Medulla oblongata (tissue), 1 donor: Measurements from ENCODE around the gene EIF4B.
"Not testable (repeated sequence)": the region's sequence is repeated elsewhere in the genome, so short reads cannot be mapped to it uniquely, and the experiment has no call there.

ENCODE experiments used
- DNase-seq: peaks from one replicate; pipeline ENCODE4 v3.0.0-alpha.2; 2015; ENCODE audit errors: extremely low spot score

The EIF4B gene

DNA sequence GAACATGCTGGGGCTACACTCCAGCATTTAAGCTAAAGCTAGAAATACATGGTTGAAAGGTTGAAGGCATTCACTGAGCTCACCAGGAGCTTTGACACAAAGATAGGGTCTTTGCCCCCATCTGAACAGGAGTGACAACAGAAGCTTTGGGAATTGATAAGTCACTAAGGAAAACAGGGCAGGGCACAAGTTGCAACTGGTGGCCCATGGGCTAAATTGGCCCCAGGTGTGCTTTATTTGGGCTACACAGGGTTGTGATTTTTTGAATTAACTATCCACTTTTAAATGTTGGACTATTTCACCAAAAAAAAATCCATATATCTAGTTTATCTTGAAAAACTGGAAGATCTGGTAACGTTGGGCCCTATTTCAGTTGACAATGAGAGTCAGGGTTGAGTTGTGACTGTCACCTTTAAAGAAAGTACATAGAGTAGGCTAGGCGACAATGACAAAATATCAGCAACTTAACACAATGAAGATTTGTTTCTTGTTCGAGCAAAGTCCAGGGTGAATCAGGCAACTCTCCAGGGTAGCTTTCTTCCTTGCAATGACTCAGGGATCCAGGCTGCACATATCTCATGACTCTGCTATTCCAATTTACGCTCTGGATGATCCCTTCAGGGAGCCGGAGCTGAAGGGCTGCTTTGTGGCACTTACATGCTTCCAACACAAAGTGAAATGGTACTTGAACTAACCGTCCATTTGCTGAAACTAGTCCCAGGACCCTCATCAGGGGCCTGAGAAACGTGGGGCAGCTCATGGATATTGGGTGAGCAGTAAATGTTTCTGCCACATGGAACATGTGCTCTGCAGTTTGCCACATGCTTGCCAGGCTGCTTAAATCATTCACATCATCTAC is 13.3 kb upstream of the EIF4B start:
- no peak for DNase-seq

DNA sequence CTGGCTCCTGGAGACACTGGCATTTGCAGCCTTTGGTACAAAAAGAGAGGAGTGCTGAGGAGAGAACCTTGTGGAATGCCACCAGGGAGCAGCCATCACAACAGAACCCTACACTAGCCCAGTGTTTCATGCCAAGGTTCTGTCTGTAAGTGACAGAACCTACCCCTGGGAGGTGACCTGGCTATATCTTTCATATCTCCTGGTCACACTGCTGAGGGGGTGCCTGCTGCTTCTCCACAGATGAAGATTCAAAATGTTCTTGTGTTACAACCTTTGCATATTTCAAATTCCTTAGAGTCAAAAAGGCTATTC is 12.7 kb upstream of the EIF4B start:
- no peak for DNase-seq

DNA sequence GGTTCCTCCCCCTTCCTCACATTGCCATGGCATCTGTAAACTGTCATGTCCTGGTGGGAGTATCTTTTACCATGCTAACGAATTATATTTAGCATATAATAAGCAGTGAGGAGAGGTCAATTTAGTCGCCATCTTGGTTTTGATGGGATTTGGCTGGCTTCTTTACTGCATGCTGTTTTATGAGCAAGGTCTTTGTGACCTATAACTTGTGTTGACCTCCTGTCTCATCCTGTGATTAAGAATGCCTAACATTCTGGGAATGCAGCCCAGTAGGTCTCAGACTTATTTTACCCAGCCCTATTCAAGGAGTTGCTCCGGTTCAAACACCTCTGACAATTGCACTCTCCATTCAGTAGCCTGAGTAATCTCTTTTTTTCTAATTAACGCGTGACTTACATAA is 2.1 kb upstream of the EIF4B start:
- no peak for DNase-seq

DNA sequence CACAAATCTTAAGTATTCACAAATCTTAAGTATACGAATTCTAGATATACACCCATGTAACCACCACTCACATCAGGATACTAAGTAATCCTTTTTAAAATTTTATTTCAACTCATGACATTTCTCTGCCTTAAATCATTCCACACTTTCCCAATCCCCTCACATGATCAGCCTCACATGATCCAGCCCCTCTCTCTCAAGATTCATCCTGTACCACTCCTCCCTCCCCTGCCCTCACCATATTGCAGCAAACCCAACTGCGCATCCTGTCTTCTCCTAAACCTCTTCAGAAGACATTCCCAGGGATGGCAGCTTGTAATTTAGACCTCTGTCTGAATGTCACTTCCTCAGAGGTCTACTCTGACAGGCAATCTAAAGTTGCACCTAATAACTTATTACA is 1.7 kb upstream of the EIF4B start:
- peak; percentile 15 for DNase-seq

DNA sequence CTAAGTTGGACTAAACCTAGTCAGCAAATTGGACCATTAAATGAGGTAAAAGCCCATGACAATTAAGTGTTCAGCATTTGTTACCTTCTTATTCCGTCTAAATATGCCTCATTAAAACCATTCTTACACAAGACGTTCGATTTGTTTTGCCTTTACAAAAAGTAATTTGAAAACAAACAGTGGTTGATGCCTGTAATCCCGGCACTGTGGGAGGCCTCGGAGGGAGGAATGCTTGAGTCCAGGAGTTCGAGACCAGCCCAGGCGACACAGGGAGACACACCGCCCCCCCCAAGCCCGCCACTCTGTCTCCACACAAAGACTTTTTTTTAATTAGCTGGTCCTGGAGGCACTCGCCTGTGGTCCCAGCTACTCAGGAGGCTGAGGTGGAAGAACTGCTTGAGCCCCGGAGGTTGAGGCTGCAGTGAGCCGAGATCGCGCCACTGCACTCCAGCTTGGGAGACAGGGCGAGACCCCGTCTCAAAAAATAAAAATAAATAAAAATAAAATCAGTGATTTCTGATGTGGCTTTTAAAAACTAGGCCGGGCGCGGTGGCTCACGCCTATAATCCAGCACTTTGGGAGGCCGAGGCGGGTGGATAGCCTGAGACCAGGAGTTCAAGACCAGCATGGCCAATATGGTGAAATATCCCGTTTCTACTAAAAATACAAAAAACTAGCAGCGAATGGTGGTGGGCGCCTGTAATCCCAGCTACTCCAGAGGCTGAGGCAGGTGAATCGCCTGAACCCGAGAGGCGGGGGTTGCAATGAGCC is 856 bp upstream of the EIF4B start:
- peak; percentile 16 for DNase-seq

DNA sequence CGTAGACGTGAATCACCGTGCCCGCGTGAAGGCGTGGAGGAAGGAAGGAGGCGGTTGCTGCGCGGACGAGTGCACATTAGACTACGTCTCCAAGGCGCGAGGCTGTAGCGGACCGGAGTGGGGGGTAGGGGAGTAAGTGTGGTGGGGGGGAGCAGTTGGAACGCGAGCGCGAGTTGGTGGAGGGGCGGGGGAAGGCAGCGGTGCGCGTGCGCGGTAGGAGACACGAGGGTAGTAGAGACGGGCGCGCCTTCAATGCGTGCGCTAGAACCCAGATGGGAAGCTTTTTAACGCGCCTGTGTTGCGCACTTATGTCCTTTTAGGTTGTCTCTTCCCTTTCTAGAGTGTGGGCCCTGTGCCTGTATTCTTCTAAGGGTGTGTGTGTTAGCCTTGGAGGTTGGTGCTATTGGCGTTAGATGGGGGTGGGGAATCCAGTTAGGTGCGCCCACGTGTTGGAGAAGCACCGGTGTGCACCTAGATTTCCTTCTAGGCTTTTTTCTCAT is 604 bp downstream of the EIF4B start:
- DNase-seq, result peak; percentile 75

DNA sequence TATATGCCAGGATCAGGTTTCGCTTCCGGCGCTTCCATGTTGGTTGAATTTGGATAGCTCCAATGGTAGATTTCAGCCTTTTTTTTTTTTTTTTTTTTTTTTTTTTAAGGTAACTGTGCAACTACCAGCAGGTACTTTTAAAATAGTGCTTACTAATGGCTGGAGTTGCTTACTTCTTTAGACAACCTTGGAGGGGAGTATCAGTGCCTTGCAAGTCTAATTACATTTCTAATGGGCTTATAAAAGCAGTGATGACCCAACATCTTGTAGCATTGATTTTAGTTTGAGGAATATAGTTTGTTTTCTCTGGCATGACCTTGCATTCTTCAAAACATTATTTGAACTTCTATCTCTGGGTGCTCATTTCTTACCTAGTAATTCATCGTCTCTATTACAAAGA is 1.1 kb downstream of the EIF4B start:
- DNase-seq, result no peak

DNA sequence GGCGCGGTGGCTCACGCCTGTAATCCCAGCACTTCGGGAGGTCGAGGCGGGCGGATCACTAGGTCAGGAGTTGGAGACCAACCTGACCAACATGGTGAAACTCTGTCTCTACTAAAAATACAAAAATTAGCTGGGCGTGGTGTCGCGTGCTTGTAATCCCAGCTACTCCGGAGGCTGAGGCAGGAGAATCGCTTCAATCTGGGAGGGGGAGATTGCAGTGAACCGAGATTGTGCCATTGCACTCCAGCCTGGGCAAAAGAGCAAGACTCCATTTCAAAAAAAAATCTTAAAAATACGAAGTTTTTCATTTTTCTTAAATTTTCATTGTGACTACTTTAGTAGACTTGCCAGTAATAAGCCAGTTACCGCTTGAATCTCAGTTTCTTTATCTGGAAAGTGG is 2.5 kb downstream of the EIF4B start:
- not testable (repeated sequence) for DNase-seq

DNA sequence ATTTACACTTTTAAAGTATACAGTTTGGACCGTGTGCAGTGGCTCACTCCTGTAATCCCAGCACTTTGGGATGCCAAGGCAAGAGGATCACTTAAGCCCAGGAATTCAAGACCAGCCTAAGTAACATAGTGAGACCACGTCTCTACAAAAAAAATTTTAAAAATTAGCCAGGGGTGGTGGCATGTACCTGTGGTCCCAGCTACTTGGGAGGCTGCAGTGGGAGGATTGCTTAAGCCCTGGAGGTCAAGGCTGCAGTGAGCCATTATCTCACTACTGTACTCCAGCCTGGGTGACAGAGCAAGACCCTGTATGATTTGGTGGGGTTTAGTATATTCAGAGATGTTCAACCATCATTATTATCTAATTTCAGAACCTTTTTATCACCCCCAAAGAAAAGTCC is 4.7 kb downstream of the EIF4B start:
- DNase-seq, result no peak

DNA sequence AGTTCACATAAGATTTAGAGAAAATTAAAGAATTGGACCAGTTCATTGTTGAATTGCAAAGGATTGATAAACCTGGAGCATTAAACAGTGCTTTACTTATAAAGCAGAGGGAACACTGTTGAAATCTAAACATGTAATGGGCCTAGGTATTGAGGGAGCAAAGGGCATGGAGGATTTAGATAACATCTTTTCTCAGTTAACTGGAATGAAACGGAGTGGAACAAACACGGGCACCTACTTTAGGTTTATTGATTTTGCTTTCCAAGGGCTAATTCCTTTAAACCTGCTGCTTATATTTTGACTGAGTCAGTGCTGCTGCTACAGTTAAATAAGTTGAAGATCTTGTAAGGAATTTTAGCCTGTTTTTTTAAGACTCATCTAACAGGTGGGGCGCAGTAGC is 5.6 kb downstream of the EIF4B start:
- no peak for DNase-seq

DNA sequence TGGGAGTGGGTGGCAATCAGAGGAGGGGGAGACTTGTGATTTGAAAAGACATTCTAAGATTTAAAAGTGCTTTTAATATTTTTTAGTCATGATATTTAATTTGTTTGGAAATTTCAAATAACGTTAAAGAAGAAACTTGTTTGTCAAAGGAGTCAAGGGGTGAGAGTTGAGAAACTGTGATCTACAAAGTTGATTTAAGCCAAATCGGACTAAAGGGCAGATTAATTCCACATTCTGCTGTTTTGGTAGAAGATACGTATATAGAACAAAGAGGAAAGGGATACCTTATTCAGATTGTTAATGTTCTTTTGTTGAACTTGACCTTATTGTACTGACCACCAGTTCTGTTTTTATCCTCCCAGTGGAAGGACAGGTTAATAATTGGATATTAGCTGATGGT is 6.7 kb downstream of the EIF4B start:
- DNase-seq, result no peak

DNA sequence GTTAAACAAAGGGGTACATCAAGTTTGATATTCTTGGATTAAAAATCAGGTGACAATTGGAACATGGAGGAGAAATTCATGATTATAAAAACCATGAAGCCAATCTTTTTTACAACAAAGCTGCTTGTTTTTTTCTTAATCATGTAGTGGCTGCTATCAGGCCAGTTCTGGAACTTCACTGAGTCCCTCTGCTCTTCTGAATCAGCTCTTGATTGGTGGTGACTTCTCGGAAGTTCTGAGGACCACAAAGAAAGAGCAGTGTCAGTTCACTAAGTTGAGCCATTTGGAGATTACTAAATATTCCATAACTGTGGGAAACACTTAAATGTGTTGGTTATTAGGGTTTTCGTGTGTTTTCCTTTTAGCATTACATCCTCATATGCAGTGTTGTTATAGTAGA is 8.5 kb downstream of the EIF4B start:
- DNase-seq, result no peak

DNA sequence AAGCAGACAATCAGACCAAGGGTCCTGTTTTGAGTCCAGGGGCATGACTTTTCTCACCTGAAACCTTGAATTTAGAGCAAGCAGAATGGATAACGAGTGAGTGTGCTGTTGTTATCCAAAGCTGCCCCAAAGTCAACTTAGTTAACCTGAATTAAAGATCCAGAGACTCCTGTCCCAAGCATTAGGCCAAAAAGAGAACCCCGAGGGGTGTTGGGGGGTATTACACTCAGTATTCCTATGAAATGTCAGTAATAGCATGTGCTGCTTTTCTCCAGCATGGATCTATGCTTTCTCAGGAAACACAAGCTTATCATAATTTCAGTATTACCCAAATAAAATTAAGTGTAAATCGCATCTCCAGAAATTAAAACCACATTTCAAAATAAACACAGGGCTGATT is 19.0 kb downstream of the EIF4B start:
- DNase-seq, result no peak

DNA sequence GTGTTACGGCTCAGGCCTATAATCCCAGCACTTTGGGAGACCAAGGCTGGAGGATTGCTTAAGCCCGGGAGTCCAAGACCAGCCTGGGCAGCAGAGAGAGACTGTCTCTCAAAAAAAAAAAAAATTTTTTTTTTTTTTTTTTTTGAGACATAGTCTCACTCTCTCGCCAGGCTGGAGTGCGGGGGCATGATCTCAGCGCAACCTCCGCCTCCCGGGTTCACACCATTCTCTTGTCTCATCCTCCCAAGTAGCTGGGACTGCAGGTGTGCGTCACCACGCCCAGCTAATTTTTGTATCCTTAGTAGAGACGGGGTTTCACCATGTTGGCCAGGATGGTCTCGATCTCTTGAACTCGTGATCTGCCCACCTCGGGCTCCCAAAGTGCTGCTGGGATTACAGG is 20.8 kb downstream of the EIF4B start:
- DNase-seq, result not testable (repeated sequence)

DNA sequence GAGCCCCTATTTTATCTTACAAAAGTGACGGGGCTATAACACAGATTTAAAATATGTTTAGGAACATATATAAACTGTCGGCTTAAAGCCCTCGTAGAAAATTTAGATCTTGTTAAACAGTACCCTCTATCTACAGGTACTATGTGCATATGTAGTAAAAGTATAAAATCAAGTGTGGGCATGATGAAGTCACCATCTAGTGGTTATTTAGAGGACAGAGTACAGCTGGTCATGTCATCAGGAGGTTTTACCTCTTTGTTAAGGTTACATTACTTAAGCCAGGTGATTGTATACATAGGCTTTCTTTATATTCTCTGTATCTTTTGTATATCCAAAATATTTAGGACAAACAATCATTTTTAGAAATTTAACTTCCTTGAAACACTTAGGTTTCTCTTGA is 25.4 kb downstream of the EIF4B start:
- DNase-seq, result no peak

DNA sequence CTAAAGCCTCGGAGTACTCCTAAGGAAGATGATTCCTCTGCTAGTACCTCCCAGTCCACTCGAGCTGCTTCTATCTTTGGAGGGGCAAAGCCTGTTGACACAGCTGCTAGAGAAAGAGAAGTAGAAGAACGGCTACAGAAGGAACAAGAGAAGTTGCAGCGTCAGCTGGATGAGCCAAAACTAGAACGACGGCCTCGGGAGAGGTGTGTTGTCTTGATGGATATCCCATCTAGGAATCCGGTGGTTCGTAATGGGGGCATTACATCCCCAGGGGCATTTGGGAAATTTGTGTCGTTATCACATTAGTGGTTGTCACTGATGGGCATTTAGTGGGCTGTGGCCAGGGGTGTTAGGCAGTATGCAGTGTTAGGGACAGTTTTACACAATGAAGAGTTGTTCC is 27.6 kb downstream of the EIF4B start:
- DNase-seq, result peak; percentile 34

DNA sequence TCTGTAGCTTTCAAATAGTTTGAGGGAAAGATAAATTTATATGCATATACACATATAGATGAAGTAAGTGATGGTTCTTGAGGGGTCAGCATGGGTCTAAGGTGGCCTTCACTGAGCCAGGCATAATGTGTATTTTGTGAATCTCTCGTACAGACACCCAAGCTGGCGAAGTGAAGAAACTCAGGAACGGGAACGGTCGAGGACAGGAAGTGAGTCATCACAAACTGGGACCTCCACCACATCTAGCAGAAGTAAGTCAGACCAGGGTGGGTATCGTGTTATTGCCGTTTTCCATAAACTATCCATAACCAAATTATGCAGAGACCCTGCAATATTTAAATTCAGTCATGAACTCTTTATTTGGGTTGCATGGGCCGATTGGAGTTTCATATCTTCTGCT is 28.2 kb downstream of the EIF4B start:
- DNase-seq, result no peak

DNA sequence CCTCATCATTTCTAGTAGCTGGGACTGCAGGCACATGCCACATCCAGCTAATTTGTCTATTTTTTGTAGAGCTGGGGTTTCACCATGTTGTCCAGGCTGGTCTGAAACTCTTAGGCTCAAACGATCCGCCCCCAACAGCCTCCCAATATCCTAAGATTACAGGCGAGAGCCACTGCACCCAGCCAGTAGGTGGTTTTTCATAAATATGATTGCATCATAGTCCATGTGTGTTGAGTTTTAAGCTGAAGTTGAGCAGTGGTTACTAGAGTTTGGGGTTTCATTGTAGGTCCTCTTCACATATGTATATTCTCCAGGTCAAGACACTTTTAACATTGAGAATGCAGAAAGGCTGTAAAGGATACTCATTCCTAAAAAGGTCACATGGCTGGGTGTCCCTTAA is 30.5 kb downstream of the EIF4B start:
- no peak for DNase-seq

DNA sequence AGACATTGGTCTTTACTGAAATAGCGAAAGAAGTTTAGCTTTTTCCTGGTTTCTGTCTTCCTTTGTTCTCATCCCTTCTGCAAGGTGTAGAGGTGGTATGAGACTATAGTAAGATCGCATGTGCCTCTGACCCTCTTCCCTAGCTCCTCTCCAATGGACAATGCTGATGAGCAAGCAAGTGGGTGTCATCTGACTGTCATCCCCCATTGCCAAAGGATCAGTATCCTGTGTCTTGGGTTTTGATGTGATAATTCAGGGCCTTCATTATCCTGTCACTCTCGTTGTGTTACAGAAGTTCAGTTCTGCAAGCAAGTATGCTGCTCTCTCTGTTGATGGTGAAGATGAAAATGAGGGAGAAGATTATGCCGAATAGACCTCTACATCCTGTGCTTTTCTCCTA is 33.6 kb downstream of the EIF4B start:
- no peak for DNase-seq

DNA sequence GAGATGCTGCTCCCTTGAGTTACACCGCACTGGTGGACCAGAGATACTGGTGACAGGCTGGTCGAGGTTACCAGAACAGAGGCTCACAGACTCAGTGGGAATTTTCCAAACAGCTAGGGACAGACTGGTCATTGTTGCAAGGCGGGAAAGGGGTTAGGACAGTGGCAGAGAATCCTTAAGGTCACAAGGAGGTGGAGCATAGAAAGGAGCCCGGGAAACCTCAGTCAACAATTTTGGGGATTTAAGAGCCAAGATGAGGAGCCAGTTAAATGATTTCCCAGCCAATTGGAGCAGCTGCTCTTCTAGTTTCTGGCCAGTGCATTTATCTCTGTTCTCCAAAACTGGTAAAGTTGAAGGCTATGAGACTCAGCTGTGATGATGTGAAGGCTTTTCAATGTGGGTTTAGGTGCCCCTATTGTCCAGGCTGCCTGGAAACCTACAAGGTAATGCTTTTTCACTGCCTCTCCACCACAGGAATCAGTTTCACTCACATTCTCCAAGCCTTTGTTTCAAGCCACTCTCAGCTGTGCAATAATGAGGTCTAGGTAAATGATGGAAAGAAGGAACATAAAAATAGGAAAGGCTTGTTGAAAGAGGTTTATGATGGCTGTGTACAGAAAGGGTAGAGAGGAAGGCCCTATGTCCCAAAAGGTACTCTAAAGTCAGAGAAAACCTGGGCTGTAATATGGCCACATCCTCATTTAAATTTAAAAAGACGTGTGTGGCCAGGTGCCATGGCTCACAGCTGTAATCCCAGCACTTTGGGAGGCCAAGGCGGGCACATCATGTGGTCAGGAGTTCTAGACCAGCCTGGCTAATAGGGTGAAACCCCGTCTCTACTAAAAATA is 36.6 kb downstream of the EIF4B start:
- DNase-seq, result no peak

DNA sequence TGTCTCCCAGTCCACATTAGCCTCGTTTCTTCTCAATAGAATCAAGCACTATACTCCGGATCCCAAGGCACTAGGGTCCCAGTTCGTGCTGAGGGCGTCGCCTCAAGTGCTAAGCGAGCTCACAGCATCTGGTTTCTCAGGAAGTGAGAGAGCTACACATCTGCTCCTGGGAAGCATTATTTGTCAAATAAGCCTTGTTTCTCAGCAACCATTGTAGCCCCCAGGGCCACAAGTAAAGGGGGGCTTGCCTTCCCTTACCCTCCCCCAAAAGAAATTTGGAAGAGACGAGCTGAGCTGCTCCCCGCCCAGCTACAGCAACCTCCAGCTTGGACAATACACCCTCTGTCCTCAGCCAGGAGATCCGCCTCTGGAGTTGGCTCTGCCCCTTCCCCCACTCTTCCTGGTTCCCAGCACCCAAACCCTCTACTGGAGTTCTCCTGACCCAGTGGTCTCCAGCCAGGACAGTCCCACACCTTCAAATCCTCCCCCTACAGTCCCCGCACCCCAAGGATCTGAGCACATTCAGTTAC is 37.9 kb downstream of the EIF4B start:
- DNase-seq, result peak; percentile 87
